WI38 (cell line): ENCODE data around the gene CAMSAP1.

Experiments used
- H3K4me3 ChIP-seq: 2 replicates; pipeline ENCODE4 v1.5.1; 2011; ENCODE audit warnings: low read depth, mild to moderate bottlenecking, control low read depth, low read length
- TF ChIP-seq, protein P1 (sequence below): IDR thresholded peaks from 2 replicates; pipeline ENCODE4 v1.5.1; 2012; ENCODE audit warnings: low read depth, mild to moderate bottlenecking, control low read depth, low read length

Gene CAMSAP1

DNA sequence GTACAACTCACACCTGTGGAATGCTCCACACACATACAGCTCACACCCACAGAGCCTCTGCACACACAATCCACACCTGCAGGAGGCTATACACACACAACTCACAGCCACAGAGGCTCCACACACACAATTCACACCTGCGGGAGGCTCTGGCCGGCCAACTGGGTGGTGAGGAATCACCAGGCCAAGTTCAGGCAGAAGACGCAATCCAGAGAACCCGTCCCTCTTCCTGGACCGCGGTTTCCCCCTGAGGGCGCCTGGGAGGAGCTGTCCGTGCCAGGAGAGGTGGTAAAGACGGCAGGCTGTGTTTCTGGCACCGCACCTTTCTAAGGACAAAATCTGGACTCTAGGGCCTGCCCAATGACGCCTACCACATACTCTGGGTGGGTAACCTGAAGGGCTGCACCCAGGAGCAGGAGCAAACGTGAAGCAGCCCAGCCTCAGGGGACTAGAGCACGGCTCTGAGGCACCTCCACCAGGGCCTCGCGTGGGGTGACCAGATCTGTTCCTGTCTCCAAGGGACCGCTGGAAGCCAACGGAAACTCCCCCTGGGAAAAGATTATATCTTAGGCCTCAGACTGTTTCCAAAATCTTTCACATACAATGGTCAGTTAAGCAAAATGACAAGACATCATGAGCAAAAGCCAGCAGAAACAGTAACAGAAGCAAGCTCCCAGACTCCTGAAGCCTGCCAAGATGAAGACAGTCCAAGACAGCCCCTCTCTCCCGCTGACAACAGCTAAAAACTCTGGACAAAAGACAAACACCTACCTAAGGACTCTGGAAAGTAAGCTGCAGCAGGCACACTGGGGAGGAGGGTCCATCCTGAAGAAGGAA lies 16.9 kb downstream of the CAMSAP1 start:
- H3K4me3 ChIP-seq = no peak overlapping the region
- TF ChIP-seq, protein P1, sequence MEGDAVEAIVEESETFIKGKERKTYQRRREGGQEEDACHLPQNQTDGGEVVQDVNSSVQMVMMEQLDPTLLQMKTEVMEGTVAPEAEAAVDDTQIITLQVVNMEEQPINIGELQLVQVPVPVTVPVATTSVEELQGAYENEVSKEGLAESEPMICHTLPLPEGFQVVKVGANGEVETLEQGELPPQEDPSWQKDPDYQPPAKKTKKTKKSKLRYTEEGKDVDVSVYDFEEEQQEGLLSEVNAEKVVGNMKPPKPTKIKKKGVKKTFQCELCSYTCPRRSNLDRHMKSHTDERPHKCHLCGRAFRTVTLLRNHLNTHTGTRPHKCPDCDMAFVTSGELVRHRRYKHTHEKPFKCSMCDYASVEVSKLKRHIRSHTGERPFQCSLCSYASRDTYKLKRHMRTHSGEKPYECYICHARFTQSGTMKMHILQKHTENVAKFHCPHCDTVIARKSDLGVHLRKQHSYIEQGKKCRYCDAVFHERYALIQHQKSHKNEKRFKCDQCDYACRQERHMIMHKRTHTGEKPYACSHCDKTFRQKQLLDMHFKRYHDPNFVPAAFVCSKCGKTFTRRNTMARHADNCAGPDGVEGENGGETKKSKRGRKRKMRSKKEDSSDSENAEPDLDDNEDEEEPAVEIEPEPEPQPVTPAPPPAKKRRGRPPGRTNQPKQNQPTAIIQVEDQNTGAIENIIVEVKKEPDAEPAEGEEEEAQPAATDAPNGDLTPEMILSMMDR = no peak

DNA sequence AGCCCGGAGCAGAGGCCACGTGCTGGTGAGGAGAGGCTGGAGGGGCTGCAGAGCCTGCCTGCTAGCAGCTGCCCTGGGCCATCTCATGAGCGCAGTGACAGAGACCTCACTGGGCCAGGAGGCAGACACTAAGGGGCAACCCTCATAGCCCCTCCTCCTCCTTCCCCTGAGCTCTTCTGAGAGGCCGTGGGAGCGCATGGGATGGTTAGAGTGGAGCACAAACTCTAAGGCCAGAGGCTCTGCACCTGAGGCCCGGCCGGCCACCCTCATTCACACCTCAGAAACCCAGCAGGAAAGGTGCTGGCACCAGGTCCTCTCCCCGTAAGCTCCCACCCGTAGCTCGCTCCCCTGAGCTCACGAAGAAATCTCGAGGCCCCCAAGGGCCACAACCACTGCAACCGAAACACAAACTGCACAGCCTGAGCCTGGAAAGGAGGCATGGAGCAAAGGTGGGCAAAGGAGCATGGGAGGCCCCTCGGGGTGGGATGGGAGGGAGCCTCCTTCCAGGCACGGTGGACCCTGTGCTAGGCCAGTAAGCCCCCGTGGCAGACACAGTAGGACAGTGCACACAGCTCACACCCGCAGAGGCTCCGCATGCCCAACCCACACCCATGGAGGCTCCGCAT lies 17.7 kb downstream of the CAMSAP1 start:
- no peak overlapping the region for H3K4me3 ChIP-seq
- TF ChIP-seq, protein P1 = no peak

DNA sequence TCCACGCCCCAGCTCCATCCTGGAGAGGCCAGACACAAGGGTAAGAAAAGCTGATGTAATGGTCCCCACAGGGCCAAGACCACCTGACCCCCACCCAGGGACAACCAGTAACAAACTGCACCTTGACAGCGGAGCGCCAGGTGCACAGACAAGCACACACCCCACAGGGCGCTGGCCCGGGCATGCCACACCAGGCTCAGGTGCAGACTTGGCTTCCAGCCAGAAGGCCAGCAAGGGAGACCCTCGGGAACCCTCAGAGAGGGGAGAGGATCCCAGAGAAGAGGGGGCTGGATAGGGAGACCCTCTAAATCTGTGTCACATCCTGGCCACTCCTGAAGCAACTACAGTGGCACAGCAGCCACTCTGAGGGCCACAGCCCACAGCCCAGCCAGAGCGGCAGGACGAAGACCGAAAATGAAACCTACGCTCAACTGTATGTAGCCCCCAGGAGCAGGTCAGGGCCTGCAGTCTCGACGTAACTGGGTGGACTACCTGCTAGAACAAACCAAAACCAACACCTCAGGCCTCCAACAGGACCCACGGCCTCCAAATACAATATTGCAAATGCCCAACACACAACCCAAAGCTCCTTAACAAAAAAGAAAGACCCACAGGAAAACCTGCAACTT lies 18.5 kb downstream of the CAMSAP1 start:
- TF ChIP-seq, protein P1 = no peak
- H3K4me3 ChIP-seq = no peak overlapping the region

- TF ChIP-seq, protein P1 = no peak
- H3K4me3 ChIP-seq = no peak overlapping the region
Measured at GRCh38 chr9:135888126-135888765, 19.1 kb downstream of the CAMSAP1 start.

- H3K4me3 ChIP-seq = no peak overlapping the region
- TF ChIP-seq, protein P1 = no peak
Measured at GRCh38 chr9:135887585-135888050, 19.7 kb downstream of the CAMSAP1 start.

GRCh38 chr9:135887021-135887507 lies 20.3 kb downstream of the CAMSAP1 start:
- TF ChIP-seq, protein P1 = no peak
- no peak overlapping the region for H3K4me3 ChIP-seq
